OCI-LY3 (cell line): ENCODE data around the gene TNFRSF19.

Source experiments
- CTCF ChIP-seq: fragments of 200-600, 300-600 bp; sonication (generic); IDR thresholded peaks from 2 replicates; pipeline ENCODE4 v1.5.1; 2014; ENCODE audit warnings: antibody characterized with exemption, low read length, low read depth
- EZH2phosphoT487 ChIP-seq: fragments of 200-600 bp; shearing (Covaris generic); IDR thresholded peaks from 2 replicates; pipeline ENCODE4 v1.6.1; 2018; ENCODE audit warnings: antibody characterized with exemption, mixed run types, low read depth

GRCh38 chr13:23628765-23629565, 58.8 kb downstream of the TNFRSF19 start:
- no peak for TF ChIP-seq EZH2phosphoT487
- TF ChIP-seq CTCF: no peak
